Measurements from ENCODE around the gene GTPBP3.
"Not testable (repeated sequence)": the region's sequence is repeated elsewhere in the genome, so short reads cannot be mapped to it uniquely, and the experiment has no call there.

Gene GTPBP3

DNA sequence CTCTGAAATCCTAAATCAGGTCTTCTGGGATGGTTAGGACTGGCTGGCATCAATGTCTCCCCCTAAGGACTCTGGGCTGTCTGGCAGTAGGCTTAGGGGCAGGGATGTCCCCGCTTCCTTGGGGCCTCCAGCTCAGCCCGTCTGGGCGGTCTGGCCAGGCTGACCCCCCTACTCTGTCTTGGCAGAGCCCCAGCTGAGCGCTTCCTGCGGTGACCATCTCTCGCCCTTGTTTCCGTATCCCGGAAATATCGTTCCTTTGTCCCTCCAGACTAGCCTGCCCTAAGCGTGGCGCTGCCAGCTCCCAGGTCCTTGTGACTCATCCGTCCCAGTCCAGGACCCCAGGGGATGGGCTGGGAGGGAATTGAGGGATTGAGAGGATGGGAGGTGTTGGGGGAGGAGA is 11.3 kb downstream of the GTPBP3 start:
- peaks cover 15% of the 10 kb centered on the region; the same call in 1 of the 2 replicates for H3K4me1 ChIP-seq (ENCODE audit: control insufficient read depth, insufficient read depth, low read length)
- peak overlapping the region; percentile 60 for H3K9ac ChIP-seq (ENCODE audit: low read length)
- no peaks in the 10 kb centered on the region for H3K9me3 ChIP-seq (ENCODE audit: control insufficient read depth, insufficient read depth, low read depth, low read length)
- no peaks in the 10 kb centered on the region for H3K27me3 ChIP-seq (ENCODE audit: control insufficient read depth, insufficient read depth, low read length)
- no peak overlapping the region; the same call in 1 of the 2 replicates for H3K27ac ChIP-seq (ENCODE audit: low read depth, low read length)
- no peaks in the 10 kb centered on the region for H3K36me3 ChIP-seq (ENCODE audit: control insufficient read depth, insufficient read depth, low read length)
- 0 out of 2 replicates have a peak overlapping the region, but pooled peaks have one; percentile 15 for H3K4me3 ChIP-seq (ENCODE audit: low read depth, low read length)

DNA sequence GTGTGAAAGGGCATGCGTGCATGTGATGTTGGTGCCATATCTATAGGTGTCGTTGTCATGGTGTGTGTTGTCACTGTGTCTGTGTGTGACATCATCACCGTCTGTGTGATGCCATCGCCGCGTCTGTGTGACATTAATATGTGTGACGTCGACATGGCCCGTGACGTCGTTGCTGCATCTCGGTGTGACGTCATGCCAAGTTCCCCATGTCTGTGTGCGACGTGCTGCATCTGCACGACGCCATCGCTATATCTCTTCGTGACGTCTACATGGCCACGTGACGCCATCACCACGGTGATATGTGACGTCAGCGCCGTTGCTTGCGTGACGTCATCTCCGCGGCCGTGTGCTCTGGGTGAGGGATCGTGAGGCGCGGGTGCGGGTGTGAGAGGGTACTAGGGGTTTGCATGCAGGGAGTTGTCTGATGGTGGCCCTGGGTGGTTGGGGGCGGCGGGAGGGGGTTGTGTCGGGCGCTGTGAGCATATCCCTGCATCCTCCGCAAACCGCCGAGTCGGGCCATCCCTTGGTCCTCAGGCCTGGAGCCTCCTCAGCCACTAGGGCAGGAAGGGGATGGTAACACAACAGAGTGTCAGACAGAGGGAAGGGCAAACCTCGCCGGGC is 14.6 kb downstream of the GTPBP3 start:
- no peaks in the 10 kb centered on the region for H3K9me3 ChIP-seq (ENCODE audit: control insufficient read depth, insufficient read depth, low read depth, low read length)
- H3K27me3 ChIP-seq (ENCODE audit: control insufficient read depth, insufficient read depth, low read length) = no peaks in the 10 kb centered on the region
- H3K4me3 ChIP-seq (ENCODE audit: low read depth, low read length) = no peak overlapping the region
- no peaks in the 10 kb centered on the region for H3K36me3 ChIP-seq (ENCODE audit: control insufficient read depth, insufficient read depth, low read length)
- no peak overlapping the region for H3K9ac ChIP-seq (ENCODE audit: low read length)
- peaks cover 15% of the 10 kb centered on the region; the same call in 1 of the 2 replicates for H3K4me1 ChIP-seq (ENCODE audit: control insufficient read depth, insufficient read depth, low read length)
- H3K27ac ChIP-seq (ENCODE audit: low read depth, low read length) = no peak overlapping the region

DNA sequence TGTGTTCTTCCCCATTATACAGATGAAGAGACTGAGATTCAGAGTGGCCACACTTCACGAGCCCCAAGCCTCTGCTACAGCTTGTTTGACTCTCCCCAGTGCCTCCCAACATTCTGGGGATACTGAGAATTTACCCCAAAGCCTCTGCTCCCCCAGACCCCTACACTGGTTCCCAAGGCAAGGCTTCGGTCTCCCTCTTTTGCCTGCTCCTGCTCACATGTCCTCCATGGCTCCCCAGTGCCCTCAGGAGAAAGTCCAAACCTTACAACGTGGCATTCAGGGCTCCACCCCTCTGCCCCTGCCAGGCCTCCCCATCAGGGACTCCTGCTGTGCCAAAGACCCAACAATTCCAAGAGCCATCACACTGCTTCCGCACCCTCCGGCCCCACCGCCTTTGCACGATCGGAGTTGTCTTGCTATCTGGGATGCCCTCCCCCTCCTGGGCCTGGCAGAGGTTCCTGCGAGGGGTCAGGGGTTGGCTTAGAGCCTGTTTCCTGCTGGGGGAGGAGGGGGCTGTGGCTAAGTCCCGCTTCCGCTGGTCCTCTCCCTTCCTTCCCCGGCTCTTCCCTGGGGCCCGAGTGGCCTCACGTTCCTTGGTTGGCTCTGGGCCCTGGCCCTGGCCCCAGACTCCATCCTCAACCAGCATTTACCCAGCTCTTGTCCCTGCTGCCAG is 15.4 kb downstream of the GTPBP3 start:
- H3K9me3 ChIP-seq (ENCODE audit: control insufficient read depth, insufficient read depth, low read depth, low read length) = no peaks in the 10 kb centered on the region
- peaks cover 15% of the 10 kb centered on the region; the same call in 1 of the 2 replicates for H3K4me1 ChIP-seq (ENCODE audit: control insufficient read depth, insufficient read depth, low read length)
- no peaks in the 10 kb centered on the region for H3K27me3 ChIP-seq (ENCODE audit: control insufficient read depth, insufficient read depth, low read length)
- H3K36me3 ChIP-seq (ENCODE audit: control insufficient read depth, insufficient read depth, low read length) = no peaks in the 10 kb centered on the region
- H3K27ac ChIP-seq (ENCODE audit: low read depth, low read length) = no peak overlapping the region
- no peak overlapping the region for H3K9ac ChIP-seq (ENCODE audit: low read length)
- no peak overlapping the region for H3K4me3 ChIP-seq (ENCODE audit: low read depth, low read length)

- no peak overlapping the region for H3K4me3 ChIP-seq (ENCODE audit: low read depth, low read length)
- H3K36me3 ChIP-seq (ENCODE audit: control insufficient read depth, insufficient read depth, low read length) = no peaks in the 10 kb centered on the region
- H3K9ac ChIP-seq (ENCODE audit: low read length) = no peak overlapping the region
- H3K9me3 ChIP-seq (ENCODE audit: control insufficient read depth, insufficient read depth, low read depth, low read length) = no peaks in the 10 kb centered on the region
- H3K4me1 ChIP-seq (ENCODE audit: control insufficient read depth, insufficient read depth, low read length) = peaks cover 13% of the 10 kb centered on the region; the same call in 1 of the 2 replicates
- no peaks in the 10 kb centered on the region for H3K27me3 ChIP-seq (ENCODE audit: control insufficient read depth, insufficient read depth, low read length)
- no peak overlapping the region for H3K27ac ChIP-seq (ENCODE audit: low read depth, low read length)
Observed at GRCh38 chr19:17353386-17353785, 16.0 kb downstream of the GTPBP3 start.

- Histone ChIP-seq H3K9me3 (ENCODE audit: control insufficient read depth, insufficient read depth, low read depth, low read length) (no peaks in the 10 kb centered on the region), H3K4me1 (ENCODE audit: control insufficient read depth, insufficient read depth, low read length) (no peaks in the 10 kb centered on the region; the same call in 1 of the 2 replicates), H3K27ac (ENCODE audit: low read depth, low read length) (no peak overlapping the region), H3K27me3 (ENCODE audit: control insufficient read depth, insufficient read depth, low read length) (no peaks in the 10 kb centered on the region), H3K9ac (ENCODE audit: low read length) (no peak overlapping the region), H3K4me3 (ENCODE audit: low read depth, low read length) (no peak overlapping the region), H3K36me3 (ENCODE audit: control insufficient read depth, insufficient read depth, low read length) (no peaks in the 10 kb centered on the region)
Observed at GRCh38 chr19:17357078-17357666, 19.8 kb downstream of the GTPBP3 start.

DNA sequence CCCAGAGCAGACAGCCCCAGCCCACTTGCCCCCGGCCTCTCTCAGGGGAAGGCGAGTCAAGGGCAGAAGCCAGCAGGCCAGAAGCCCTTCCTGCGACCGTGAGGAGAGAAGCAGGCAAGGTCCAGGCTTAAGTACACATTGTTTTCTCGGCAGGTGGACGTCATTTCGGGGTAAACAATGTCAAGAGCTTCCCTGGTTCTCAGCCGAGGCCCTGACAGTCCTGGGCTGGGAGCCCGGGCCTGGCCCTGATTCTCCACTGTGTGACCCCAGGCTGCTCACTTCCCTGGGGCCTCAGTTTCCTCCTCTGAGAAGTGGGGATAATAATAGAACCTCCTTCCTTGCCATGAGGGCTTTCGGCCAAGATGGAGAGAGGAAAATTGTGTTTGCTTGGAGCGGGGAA is 20.4 kb downstream of the GTPBP3 start:
- Histone ChIP-seq H3K9me3 (ENCODE audit: control insufficient read depth, insufficient read depth, low read depth, low read length) (no peaks in the 10 kb centered on the region), H3K9ac (ENCODE audit: low read length) (no peak overlapping the region), H3K27me3 (ENCODE audit: control insufficient read depth, insufficient read depth, low read length) (no peaks in the 10 kb centered on the region), H3K27ac (ENCODE audit: low read depth, low read length) (no peak overlapping the region), H3K4me1 (ENCODE audit: control insufficient read depth, insufficient read depth, low read length) (no peaks in the 10 kb centered on the region; the same call in 1 of the 2 replicates), H3K36me3 (ENCODE audit: control insufficient read depth, insufficient read depth, low read length) (no peaks in the 10 kb centered on the region), H3K4me3 (ENCODE audit: low read depth, low read length) (no peak overlapping the region)

DNA sequence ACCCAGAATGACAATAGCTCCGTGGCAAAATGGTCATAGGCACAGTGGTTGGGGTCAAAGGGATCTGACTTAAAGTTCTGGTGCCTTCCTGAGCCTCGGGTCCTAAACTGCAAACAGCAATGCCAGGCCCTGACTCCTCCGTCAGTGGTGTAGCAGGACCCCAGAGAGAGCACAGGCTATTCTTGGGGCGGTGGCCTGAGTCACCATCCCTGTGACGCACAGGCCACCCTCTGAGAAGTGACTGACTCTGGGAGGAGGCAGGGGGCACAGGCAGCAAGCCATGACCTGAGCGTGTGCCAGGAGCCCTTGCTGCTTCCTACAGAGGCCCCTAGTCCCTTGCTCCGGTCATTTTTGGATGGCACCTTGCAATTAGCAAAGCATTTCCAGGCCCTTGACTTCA is 21.0 kb downstream of the GTPBP3 start:
- H3K9ac ChIP-seq (ENCODE audit: low read length) = no peak overlapping the region

DNA sequence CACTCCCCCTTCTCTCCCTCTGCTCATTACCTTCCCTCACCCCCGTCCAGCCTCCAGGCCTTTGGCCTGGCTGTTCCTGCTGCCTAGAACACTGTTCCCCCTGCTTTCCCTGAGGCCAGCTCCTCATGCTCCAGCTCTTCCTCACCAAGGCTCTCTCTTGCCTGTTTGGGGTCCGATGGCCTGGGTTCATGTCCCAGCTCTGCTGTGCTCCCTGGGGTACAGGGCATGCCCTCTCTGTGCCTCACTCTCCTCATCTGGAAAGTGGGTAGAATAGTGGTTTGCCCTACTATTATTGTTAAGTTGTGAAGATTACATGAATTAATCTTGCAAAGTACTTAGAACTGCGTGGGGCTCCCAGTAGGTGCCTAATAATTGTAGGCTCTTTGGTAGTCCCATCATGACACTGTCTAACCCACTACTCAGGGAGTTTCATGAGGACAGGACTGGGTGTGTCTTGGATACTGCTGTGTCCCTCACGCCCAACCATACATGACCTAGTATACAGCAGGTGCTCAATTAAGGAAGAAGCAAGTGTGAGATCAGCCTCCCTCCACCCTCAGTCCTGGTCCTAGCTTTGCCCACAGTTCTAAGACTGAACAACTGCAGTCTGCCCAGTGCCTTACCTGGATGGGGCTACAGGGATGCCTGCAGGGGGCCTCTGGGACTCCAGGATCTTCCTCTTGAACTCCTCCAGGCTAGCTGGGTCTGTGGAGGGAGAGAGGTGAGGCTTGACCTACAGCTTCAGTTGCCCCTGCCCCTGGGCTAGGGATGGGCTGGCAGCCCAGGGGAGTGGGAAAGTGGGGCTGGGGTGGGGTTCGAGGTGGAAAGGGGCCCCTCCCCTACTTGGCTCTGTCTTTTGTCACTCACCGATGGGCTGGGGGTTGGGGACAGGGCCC is 22.8 kb downstream of the GTPBP3 start:
- Histone ChIP-seq H3K9ac (ENCODE audit: low read length) (no peak overlapping the region), H3K27me3 (ENCODE audit: control insufficient read depth, insufficient read depth, low read length) (no peaks in the 10 kb centered on the region), H3K9me3 (ENCODE audit: control insufficient read depth, insufficient read depth, low read depth, low read length) (no peaks in the 10 kb centered on the region), H3K36me3 (ENCODE audit: control insufficient read depth, insufficient read depth, low read length) (no peaks in the 10 kb centered on the region), H3K4me3 (ENCODE audit: low read depth, low read length) (no peak overlapping the region), H3K27ac (ENCODE audit: low read depth, low read length) (no peak overlapping the region), H3K4me1 (ENCODE audit: control insufficient read depth, insufficient read depth, low read length) (no peaks in the 10 kb centered on the region; the same call in 1 of the 2 replicates)

More for the DNA sequence above, 21.0 kb downstream of the GTPBP3 start:
- Histone ChIP-seq H3K36me3 (ENCODE audit: control insufficient read depth, insufficient read depth, low read length) (no peaks in the 10 kb centered on the region), H3K27me3 (ENCODE audit: control insufficient read depth, insufficient read depth, low read length) (no peaks in the 10 kb centered on the region), H3K4me1 (ENCODE audit: control insufficient read depth, insufficient read depth, low read length) (no peaks in the 10 kb centered on the region; the same call in 1 of the 2 replicates), H3K4me3 (ENCODE audit: low read depth, low read length) (no peak overlapping the region), H3K9me3 (ENCODE audit: control insufficient read depth, insufficient read depth, low read depth, low read length) (no peaks in the 10 kb centered on the region), H3K27ac (ENCODE audit: low read depth, low read length) (no peak overlapping the region)

- H3K4me3 ChIP-seq (ENCODE audit: low read depth, low read length); H3K36me3 ChIP-seq (ENCODE audit: control insufficient read depth, insufficient read depth, low read length); H3K9ac ChIP-seq (ENCODE audit: low read length); H3K9me3 ChIP-seq (ENCODE audit: control insufficient read depth, insufficient read depth, low read depth, low read length); H3K27me3 ChIP-seq (ENCODE audit: control insufficient read depth, insufficient read depth, low read length); H3K27ac ChIP-seq (ENCODE audit: low read depth, low read length); H3K4me1 ChIP-seq (ENCODE audit: control insufficient read depth, insufficient read depth, low read length): not testable (repeated sequence)
Observed at GRCh38 chr19:17363852-17364605, 26.7 kb downstream of the GTPBP3 start.

GRCh38 chr19:17365361-17365760 is 28.0 kb downstream of the GTPBP3 start:
- H3K36me3 ChIP-seq (ENCODE audit: control insufficient read depth, insufficient read depth, low read length) = no peaks in the 10 kb centered on the region
- H3K4me1 ChIP-seq (ENCODE audit: control insufficient read depth, insufficient read depth, low read length) = no peaks in the 10 kb centered on the region; the same call in 1 of the 2 replicates
- H3K9me3 ChIP-seq (ENCODE audit: control insufficient read depth, insufficient read depth, low read depth, low read length) = no peaks in the 10 kb centered on the region
- no peak overlapping the region for H3K9ac ChIP-seq (ENCODE audit: low read length)
- no peaks in the 10 kb centered on the region for H3K27me3 ChIP-seq (ENCODE audit: control insufficient read depth, insufficient read depth, low read length)
- H3K4me3 ChIP-seq (ENCODE audit: low read depth, low read length) = no peak overlapping the region
- no peak overlapping the region for H3K27ac ChIP-seq (ENCODE audit: low read depth, low read length)
